Gastrocnemius medialis (tissue), 4 donors: ENCODE measurements around the gene HDAC4.

ENCODE experiments used
- CTCF ChIP-seq, 5 experiments: fragments of 450-650 bp in 3 of 5; fragments of 200-600 bp in 2 of 5; sonication (generic) in 2 of 5; IDR thresholded peaks in 4 of 5; conservative IDR thresholded peaks in 1 of 5; 1 replicate in 4 of 5; 2 replicates in 1 of 5; pipeline ENCODE4 v1.5.1; 2016 to 2019; ENCODE audit warnings: antibody characterized with exemption in 5 of 5, mild to moderate bottlenecking in 3 of 5, moderate library complexity in 3 of 5
- POLR2A ChIP-seq, 2 donors: fragments of 450-650 bp; IDR thresholded peaks; one replicate each; pipeline ENCODE4 v1.6.1; 2017; ENCODE audit warnings: antibody characterized with exemption in 2 of 2, mild to moderate bottlenecking in 2 of 2, moderate library complexity in 2 of 2

DNA sequence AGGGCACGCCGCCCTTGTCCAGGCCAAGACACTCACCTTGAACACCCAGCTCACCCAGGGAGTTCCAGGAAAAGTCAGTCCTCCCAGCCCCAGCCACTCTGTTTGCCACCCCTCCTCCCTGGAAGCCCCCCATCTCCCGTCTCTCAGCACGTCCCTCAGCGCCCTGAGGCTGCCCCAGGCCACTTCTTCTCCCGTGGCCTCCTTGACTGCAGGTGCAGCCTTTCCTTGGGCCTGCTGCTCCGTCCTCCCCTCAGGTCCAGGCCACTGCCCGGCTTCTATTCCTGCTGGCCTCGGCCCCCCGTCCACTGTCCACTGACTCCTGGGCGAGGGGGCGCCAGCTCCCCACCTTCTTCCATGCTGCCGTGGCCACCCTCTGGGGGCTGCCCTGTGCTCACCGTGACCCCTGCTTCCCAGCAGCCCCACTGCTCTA, 239.1 kb downstream of the HDAC4 start:
- no peak for TF ChIP-seq CTCF (IDR thresholded peaks at IDR 0.05 in 4 of 5, conservative IDR thresholded peaks at IDR 0.05 in 1 of 5)
- no peak for TF ChIP-seq POLR2A (IDR thresholded peaks at IDR 0.05)
